Endothelial cell (in vitro differentiated cells): ENCODE data around the gene SBF2. TPM values are rescaled to one million over a fixed set of nuclear protein-coding genes. Genes with fewer than 3 reads are reported as not detected.

ENCODE experiments used
- DNase-seq: peaks from one replicate; pipeline ENCODE4 v3.0.0; 2021; ENCODE audit warnings: low spot score
- H3K27ac Mint-ChIP-seq: one replicate; pipeline ENCODE4 v1.8.0; 2021; ENCODE audit warnings: mixed read lengths, inconsistent platforms; ENCODE audit not compliant: unreplicated experiment
- H3K27me3 Mint-ChIP-seq: one replicate; pipeline ENCODE4 v1.8.0; 2021; ENCODE audit warnings: mild to moderate bottlenecking, moderate library complexity, mixed read lengths, inconsistent platforms; ENCODE audit not compliant: unreplicated experiment
- H3K36me3 Mint-ChIP-seq: one replicate; pipeline ENCODE4 v1.8.0; 2021; ENCODE audit warnings: mild to moderate bottlenecking, low read depth, mixed read lengths, inconsistent platforms; ENCODE audit not compliant: unreplicated experiment
- H3K4me1 Mint-ChIP-seq: one replicate; pipeline ENCODE4 v1.8.0; 2021; ENCODE audit warnings: mild to moderate bottlenecking, mixed read lengths, inconsistent platforms; ENCODE audit not compliant: unreplicated experiment
- H3K4me3 Mint-ChIP-seq: one replicate; pipeline ENCODE4 v1.8.0; 2021; ENCODE audit warnings: mild to moderate bottlenecking, mixed read lengths, inconsistent platforms; ENCODE audit not compliant: unreplicated experiment
- H3K9me3 Mint-ChIP-seq: one replicate; pipeline ENCODE4 v1.8.0; 2021; ENCODE audit warnings: mixed read lengths, inconsistent platforms; ENCODE audit not compliant: unreplicated experiment
- total RNA-seq: library from RNA; stranded (reverse); fragmentation: NEBNext Ultra II Directional; extraction: Animal tissue kit (Norgen Biotek cat#: 25700); gene quantifications from one replicate; pipeline ENCODE4 v1.2.1, GENCODE V29; 2021; ENCODE audit not compliant: unreplicated experiment
- TF ChIP-seq, protein P1 (sequence below): fragments of 200-600 bp; sonication (generic); IDR thresholded peaks from one replicate; pipeline ENCODE4 v1.5.0; 2021; ENCODE audit warnings: antibody characterized with exemption; ENCODE audit not compliant: unreplicated experiment

The SBF2 gene
- total RNA-seq, 1 donor from 2014 or later = 40.8 TPM

GRCh38 chr11:10301656-10302358, 7.8 kb upstream of the SBF2 start:
- Mint-ChIP-seq H3K9me3 (no peaks in the 10 kb centered on the region), H3K4me1 (peaks cover 30% of the 10 kb centered on the region), H3K4me3 (peak overlapping the region; percentile 99), H3K36me3 (peaks cover 17% of the 10 kb centered on the region), H3K27me3 (peaks cover 13% of the 10 kb centered on the region), H3K27ac (peak overlapping the region; percentile 26)
- no peak for DNase-seq
- TF ChIP-seq, protein P1, sequence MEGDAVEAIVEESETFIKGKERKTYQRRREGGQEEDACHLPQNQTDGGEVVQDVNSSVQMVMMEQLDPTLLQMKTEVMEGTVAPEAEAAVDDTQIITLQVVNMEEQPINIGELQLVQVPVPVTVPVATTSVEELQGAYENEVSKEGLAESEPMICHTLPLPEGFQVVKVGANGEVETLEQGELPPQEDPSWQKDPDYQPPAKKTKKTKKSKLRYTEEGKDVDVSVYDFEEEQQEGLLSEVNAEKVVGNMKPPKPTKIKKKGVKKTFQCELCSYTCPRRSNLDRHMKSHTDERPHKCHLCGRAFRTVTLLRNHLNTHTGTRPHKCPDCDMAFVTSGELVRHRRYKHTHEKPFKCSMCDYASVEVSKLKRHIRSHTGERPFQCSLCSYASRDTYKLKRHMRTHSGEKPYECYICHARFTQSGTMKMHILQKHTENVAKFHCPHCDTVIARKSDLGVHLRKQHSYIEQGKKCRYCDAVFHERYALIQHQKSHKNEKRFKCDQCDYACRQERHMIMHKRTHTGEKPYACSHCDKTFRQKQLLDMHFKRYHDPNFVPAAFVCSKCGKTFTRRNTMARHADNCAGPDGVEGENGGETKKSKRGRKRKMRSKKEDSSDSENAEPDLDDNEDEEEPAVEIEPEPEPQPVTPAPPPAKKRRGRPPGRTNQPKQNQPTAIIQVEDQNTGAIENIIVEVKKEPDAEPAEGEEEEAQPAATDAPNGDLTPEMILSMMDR = no peak

DNA sequence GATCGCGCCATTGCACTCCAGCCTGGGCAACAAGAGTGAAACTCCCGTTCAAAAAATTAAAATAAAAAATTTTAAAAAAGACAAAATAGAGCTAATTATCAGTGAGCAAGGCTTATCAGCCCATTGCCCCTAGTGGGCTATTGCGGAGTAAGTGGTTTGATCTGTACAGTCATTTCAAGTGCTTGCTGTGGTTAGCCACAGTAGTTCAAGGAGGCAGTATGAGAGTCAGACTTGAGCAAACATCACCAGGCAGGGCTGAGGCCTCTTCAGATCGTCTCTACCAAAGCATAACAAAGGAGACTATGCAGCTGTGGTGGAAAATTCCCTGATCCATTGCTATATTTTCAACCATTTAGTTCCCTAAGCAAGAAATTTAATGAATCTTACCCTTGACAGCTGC, 4.3 kb upstream of the SBF2 start:
- peaks cover 9% of the 10 kb centered on the region for H3K27me3 Mint-ChIP-seq
- peaks cover 37% of the 10 kb centered on the region for H3K4me1 Mint-ChIP-seq
- no peaks in the 10 kb centered on the region for H3K9me3 Mint-ChIP-seq
- H3K36me3 Mint-ChIP-seq = peaks cover 9% of the 10 kb centered on the region
- TF ChIP-seq, protein P1 = no peak
- H3K4me3 Mint-ChIP-seq = peak overlapping the region; percentile 38
- peak overlapping the region; percentile 41 for H3K27ac Mint-ChIP-seq
- DNase-seq = no peak

- TF ChIP-seq, protein P1 = no peak
- Mint-ChIP-seq H3K4me3 (peak overlapping the region; percentile 89), H3K27ac (peak overlapping the region; percentile 95), H3K36me3 (peaks cover 11% of the 10 kb centered on the region), H3K9me3 (no peaks in the 10 kb centered on the region), H3K4me1 (peaks cover 45% of the 10 kb centered on the region), H3K27me3 (peaks cover 4% of the 10 kb centered on the region)
- no peak for DNase-seq
Observed at GRCh38 chr11:10295064-10295901, 1.3 kb upstream of the SBF2 start.

- Mint-ChIP-seq H3K36me3 (peaks cover 14% of the 10 kb centered on the region), H3K27ac (peak overlapping the region; percentile 97), H3K9me3 (no peaks in the 10 kb centered on the region), H3K27me3 (peaks cover 4% of the 10 kb centered on the region), H3K4me3 (peak overlapping the region; percentile 96), H3K4me1 (peaks cover 48% of the 10 kb centered on the region)
- peak; percentile 51 for DNase-seq
- TF ChIP-seq, protein P1 = no peak
Observed at GRCh38 chr11:10294290-10294953, 403 bp upstream of the SBF2 start.
